GM18526 (cell line): ENCODE measurements around the gene LGALS3.

ENCODE experiments used
- POLR2A ChIP-seq: IDR thresholded peaks from 3 replicates; pipeline ENCODE4 v1.6.1; 2011; ENCODE audit not compliant: insufficient read length; ENCODE audit errors: extremely low read depth

Gene LGALS3

GRCh38 chr14:55190906-55191202 lies 61.8 kb downstream of the LGALS3 start:
- no peak for TF ChIP-seq POLR2A

- TF ChIP-seq POLR2A: peak; percentile 69
Observed at GRCh38 chr14:55191203-55192053, 62.4 kb downstream of the LGALS3 start, which contains the start of gene DLGAP5. DLGAP5 (minus strand) TSS chr14:55191585; CDS start chr14:55189179, 2,406 bp downstream.

- TF ChIP-seq POLR2A: no peak
Observed at GRCh38 chr14:55192054-55192621, 63.1 kb downstream of the LGALS3 start.

GRCh38 chr14:55194656-55195355 lies 65.8 kb downstream of the LGALS3 start:
- TF ChIP-seq POLR2A: no peak
